Omental fat pad (tissue), 4 donors: Measurements from ENCODE around the gene CSF2RB. TPM values are rescaled to one million over a fixed set of nuclear protein-coding genes. Genes with fewer than 3 reads are reported as not detected.

Experiments
- ATAC-seq: fragments of 150-250 bp; one replicate; pipeline ENCODE4 v1.9.1; 2016; ENCODE audit warnings: mild to moderate bottlenecking, moderate library complexity; ENCODE audit not compliant: low FRiP score
- DNase-seq: peaks from one replicate; pipeline ENCODE4 v3.0.0-alpha.2; 2019; ENCODE audit warnings: low spot score
- total RNA-seq, 4 donors: library from RNA; depleted of rRNA; stranded (reverse); fragments of >200 nt; gene quantifications; one replicate each; pipeline ENCODE4 v1.1.0, GENCODE V29; 2016
- TF ChIP-seq, protein P1 (sequence below), 3 donors: fragments of 450-650 bp; IDR thresholded peaks; one replicate each; pipeline ENCODE4 v1.5.1; 2016 to 2017; ENCODE audit warnings: antibody characterized with exemption in 3 of 3, mild to moderate bottlenecking in 3 of 3, moderate library complexity in 2 of 3

Gene CSF2RB
- total RNA-seq, 4 donors from 2014 or later, result 5.7 to 28.4 (median 17.0) TPM

DNA sequence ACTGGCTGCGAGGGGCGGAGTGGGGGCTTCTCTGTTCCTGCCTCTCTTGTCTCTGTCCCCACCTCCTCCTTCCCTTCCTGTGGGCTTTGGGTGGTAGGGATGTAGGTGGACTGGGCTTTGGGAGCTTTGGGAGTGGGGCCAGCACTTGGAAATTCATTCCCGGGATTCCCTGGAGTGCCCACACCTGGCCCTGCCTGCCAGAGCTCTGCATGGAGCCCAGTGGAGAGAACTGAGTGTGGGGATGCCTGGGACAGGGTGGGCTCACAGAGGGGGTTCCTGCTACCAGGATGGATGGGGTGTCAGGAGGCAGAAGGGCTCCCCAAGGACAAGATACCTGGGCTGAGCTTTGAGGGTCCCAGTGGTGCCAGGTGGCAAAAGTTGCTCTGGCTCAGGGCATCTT is 22.3 kb downstream of the CSF2RB start:
- TF ChIP-seq, protein P1, sequence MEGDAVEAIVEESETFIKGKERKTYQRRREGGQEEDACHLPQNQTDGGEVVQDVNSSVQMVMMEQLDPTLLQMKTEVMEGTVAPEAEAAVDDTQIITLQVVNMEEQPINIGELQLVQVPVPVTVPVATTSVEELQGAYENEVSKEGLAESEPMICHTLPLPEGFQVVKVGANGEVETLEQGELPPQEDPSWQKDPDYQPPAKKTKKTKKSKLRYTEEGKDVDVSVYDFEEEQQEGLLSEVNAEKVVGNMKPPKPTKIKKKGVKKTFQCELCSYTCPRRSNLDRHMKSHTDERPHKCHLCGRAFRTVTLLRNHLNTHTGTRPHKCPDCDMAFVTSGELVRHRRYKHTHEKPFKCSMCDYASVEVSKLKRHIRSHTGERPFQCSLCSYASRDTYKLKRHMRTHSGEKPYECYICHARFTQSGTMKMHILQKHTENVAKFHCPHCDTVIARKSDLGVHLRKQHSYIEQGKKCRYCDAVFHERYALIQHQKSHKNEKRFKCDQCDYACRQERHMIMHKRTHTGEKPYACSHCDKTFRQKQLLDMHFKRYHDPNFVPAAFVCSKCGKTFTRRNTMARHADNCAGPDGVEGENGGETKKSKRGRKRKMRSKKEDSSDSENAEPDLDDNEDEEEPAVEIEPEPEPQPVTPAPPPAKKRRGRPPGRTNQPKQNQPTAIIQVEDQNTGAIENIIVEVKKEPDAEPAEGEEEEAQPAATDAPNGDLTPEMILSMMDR (IDR thresholded peaks at IDR 0.05), result no peak
- DNase-seq (no peak), ATAC-seq (no peak)

DNA sequence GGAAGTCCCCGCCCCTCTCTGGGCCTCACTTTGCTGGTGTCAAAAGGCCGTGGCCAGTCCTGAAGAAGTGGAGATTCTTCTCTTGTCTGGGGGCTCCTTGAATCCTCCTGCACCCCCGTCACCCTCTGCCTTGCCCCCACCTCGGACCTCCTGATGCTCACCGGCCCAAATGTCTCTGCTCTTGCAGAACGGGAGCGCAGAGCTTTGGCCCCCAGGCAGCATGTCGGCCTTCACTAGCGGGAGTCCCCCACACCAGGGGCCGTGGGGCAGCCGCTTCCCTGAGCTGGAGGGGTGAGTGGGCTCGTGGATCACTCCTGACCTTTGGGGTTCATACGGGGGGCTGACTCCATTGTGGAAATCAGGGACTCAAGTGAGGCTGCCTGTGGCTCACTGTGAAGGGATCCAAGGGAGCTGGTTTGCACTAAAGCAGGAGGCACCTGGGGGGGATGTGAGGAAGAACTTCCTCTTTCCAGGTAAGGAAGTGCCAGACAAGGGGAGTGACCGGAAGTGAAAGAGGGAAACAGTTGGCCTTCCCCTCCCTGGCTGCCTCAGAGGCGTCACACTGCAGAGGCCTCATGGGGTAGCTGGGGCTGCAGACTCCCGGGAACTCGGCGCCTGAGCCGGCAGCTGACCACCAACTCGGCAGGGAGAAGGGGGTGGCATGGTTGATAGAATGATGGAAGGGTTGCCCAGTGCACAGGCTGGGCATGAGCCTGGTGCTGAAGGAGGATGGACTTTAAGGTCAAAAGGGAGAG is 23.1 kb downstream of the CSF2RB start:
- ATAC-seq, result no peak
- TF ChIP-seq, protein P1 (IDR thresholded peaks at IDR 0.05), result no peak
- DNase-seq, result no peak

DNA sequence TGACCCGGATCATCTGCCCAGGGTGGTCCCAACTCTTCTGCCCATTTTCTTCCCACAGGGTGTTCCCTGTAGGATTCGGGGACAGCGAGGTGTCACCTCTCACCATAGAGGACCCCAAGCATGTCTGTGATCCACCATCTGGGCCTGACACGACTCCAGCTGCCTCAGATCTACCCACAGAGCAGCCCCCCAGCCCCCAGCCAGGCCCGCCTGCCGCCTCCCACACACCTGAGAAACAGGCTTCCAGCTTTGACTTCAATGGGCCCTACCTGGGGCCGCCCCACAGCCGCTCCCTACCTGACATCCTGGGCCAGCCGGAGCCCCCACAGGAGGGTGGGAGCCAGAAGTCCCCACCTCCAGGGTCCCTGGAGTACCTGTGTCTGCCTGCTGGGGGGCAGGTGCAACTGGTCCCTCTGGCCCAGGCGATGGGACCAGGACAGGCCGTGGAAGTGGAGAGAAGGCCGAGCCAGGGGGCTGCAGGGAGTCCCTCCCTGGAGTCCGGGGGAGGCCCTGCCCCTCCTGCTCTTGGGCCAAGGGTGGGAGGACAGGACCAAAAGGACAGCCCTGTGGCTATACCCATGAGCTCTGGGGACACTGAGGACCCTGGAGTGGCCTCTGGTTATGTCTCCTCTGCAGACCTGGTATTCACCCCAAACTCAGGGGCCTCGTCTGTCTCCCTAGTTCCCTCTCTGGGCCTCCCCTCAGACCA is 24.0 kb downstream of the CSF2RB start:
- TF ChIP-seq, protein P1 (IDR thresholded peaks at IDR 0.05), result no peak
- no peak for DNase-seq
- ATAC-seq, result no peak

DNA sequence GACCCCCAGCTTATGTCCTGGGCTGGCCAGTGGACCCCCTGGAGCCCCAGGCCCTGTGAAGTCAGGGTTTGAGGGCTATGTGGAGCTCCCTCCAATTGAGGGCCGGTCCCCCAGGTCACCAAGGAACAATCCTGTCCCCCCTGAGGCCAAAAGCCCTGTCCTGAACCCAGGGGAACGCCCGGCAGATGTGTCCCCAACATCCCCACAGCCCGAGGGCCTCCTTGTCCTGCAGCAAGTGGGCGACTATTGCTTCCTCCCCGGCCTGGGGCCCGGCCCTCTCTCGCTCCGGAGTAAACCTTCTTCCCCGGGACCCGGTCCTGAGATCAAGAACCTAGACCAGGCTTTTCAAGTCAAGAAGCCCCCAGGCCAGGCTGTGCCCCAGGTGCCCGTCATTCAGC is 24.6 kb downstream of the CSF2RB start:
- no peak for DNase-seq
- TF ChIP-seq, protein P1 (IDR thresholded peaks at IDR 0.05), result no peak
- ATAC-seq, result no peak

DNA sequence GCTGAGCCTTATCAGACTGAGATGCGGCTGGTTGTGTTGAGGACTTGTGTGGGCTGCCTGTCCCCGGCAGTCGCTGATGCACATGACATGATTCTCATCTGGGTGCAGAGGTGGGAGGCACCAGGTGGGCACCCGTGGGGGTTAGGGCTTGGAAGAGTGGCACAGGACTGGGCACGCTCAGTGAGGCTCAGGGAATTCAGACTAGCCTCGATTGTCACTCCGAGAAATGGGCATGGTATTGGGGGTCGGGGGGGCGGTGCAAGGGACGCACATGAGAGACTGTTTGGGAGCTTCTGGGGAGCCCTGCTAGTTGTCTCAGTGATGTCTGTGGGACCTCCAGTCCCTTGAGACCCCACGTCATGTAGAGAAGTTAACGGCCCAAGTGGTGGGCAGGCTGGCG is 25.5 kb downstream of the CSF2RB start:
- ATAC-seq, result no peak
- DNase-seq, result no peak
- TF ChIP-seq, protein P1 (IDR thresholded peaks at IDR 0.05), result no peak

DNA sequence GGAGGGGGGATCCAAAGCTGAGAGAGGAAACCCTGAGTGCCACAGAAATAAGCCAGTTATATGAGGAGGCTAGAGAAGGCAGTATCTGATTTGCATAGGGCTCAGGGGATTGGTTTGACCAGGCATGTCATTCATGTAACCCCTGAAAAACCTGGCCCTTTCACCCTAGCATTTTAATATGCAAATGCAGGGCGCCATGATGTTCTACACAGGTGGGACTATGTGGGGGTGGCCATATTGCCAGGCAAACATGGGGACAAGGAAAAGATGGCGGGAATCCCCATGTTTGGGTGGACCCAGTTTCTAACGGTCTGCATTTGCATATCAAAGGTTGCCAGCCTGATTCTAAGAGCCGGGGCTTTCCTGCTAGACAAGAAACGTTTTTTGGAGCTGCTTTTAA is 27.2 kb downstream of the CSF2RB start:
- ATAC-seq, result no peak
- TF ChIP-seq, protein P1 (IDR thresholded peaks at IDR 0.05), result no peak
- no peak for DNase-seq

DNA sequence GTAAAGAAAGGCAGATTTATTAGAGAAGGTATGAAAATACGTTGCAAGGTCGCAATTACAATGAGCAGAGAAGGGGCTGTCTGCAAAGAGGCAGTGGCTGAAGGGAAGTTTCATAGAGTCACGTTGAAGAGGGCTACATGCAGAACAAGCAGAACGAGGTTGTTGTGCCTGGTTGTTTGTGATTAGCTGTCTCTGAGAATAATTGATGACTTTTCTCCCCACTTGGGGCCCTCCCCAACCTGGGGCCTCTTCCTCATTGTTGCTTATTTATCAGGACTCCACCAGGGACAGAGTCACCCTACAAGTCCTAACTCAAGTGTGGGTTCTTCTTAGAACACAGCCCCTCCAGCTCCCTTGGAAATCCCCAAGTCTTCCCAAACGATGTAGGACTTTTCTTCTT is 29.1 kb downstream of the CSF2RB start:
- TF ChIP-seq, protein P1 (IDR thresholded peaks at IDR 0.05), result no peak
- no peak for DNase-seq

More for the DNA sequence above, 29.1 kb downstream of the CSF2RB start:
- no peak for ATAC-seq
